ENCODE results near the gene TRABD. TPM values are rescaled to one million over a fixed set of nuclear protein-coding genes. Genes with fewer than 3 reads are reported as not detected.

The TRABD gene
- total RNA-seq, 3 donors from 2014 or later = 17.3 to 35.7 (median 28.2) TPM

GRCh38 chr22:50184004-50184901 lies 1.5 kb upstream of the TRABD start:
- H3K27me3 ChIP-seq = no peaks in the 10 kb centered on the region
- intact Hi-C loops (cut with DNase I; ENCODE audit: low total_unique reads) = loop anchor here (10.0 kb wide), 1 partner anchor 229 kb away; no protein-coding TSS in a partner anchor
- H3K9me3 ChIP-seq = no peaks in the 10 kb centered on the region
- peak; percentile 77 to 85 for DNase-seq (ENCODE audit: low spot score in 2 of 2)
- TF ChIP-seq CTCF (IDR thresholded peaks at IDR 0.05) (no peak), POLR2AphosphoS5 (IDR thresholded peaks at IDR 0.05) (no peak), POLR2A (IDR thresholded peaks at IDR 0.05) (no peak)
- H3K36me3 ChIP-seq = no peaks in the 10 kb centered on the region
- peak overlapping the region; percentile 67 to 79 (median 75) for H3K4me3 ChIP-seq
- H3K4me1 ChIP-seq = peaks cover 5 to 11% of the 10 kb centered on the region in 2 donors
- H3K27ac ChIP-seq = peak overlapping the region; percentile 62 to 75

- peaks cover 9 to 17% of the 10 kb centered on the region in 2 donors for H3K4me1 ChIP-seq
These were observed 775 bp upstream of the TRABD start for GRCh38 chr22:50184902-50185374.

GRCh38 chr22:50186181-50186714 lies 535 bp downstream of the TRABD start:
- TF ChIP-seq CTCF (IDR thresholded peaks at IDR 0.05) (no peak), POLR2A (IDR thresholded peaks at IDR 0.05) (no peak), POLR2AphosphoS5 (IDR thresholded peaks at IDR 0.05) (no peak)
- DNase-seq (ENCODE audit: low spot score in 2 of 2) = no peak
- Histone ChIP-seq H3K27me3 (no peaks in the 10 kb centered on the region), H3K27ac (peak overlapping the region; percentile 69 to 75), H3K4me3 (peak overlapping the region; percentile 67 to 79 (median 75)), H3K9me3 (no peaks in the 10 kb centered on the region), H3K4me1 (peaks cover 18 to 24% of the 10 kb centered on the region in 2 donors), H3K36me3 (no peaks in the 10 kb centered on the region)
- intact Hi-C loops (cut with DNase I; ENCODE audit: low total_unique reads) = loop anchor here (10.0 kb wide), 1 partner anchor 231 kb away; no protein-coding TSS in a partner anchor

More at GRCh38 chr22:50184902-50185374, 775 bp upstream of the TRABD start:
- intact Hi-C loops (cut with DNase I; ENCODE audit: low total_unique reads) = loop anchor here (10.0 kb wide), 1 partner anchor 230 kb away; no protein-coding TSS in a partner anchor
- H3K9me3 ChIP-seq = no peaks in the 10 kb centered on the region
- no peaks in the 10 kb centered on the region for H3K36me3 ChIP-seq
- no peaks in the 10 kb centered on the region for H3K27me3 ChIP-seq
- H3K27ac ChIP-seq = peak overlapping the region; percentile 62 to 75
- no peak for DNase-seq (ENCODE audit: low spot score in 2 of 2)
- no peak for TF ChIP-seq POLR2AphosphoS5 (IDR thresholded peaks at IDR 0.05)
- TF ChIP-seq CTCF (IDR thresholded peaks at IDR 0.05) = no peak
- TF ChIP-seq POLR2A (IDR thresholded peaks at IDR 0.05) = no peak
- H3K4me3 ChIP-seq = peak overlapping the region; percentile 67 to 79 (median 75)

- intact Hi-C loops (cut with DNase I; ENCODE audit: low total_unique reads) = loop anchor here (10.0 kb wide), 1 partner anchor 232 kb away; no protein-coding TSS in a partner anchor
- peaks cover 18 to 27% of the 10 kb centered on the region in 2 donors for H3K4me1 ChIP-seq
- DNase-seq (ENCODE audit: low spot score in 2 of 2) = no peak
These were observed 1.2 kb downstream of the TRABD start for GRCh38 chr22:50186761-50187523.

More at GRCh38 chr22:50186761-50187523, 1.2 kb downstream of the TRABD start:
- Histone ChIP-seq H3K27me3 (no peaks in the 10 kb centered on the region), H3K4me3 (peak overlapping the region; percentile 67 to 79 (median 75)), H3K36me3 (no peaks in the 10 kb centered on the region), H3K27ac (peak overlapping the region; percentile 69 to 75), H3K9me3 (no peaks in the 10 kb centered on the region)
- no peak for TF ChIP-seq CTCF (IDR thresholded peaks at IDR 0.05)
- no peak for TF ChIP-seq POLR2AphosphoS5 (IDR thresholded peaks at IDR 0.05)
- TF ChIP-seq POLR2A (IDR thresholded peaks at IDR 0.05) = no peak

Data from breast epithelium (tissue), 4 donors.